ENCODE measurements around the gene REC8.

- peak in 3 of 7 experiments; percentile 29 to 31 (median 30) for TF ChIP-seq CTCF (IDR thresholded peaks at IDR 0.05)
- peak; percentile 88 to 98 (median 98) for TF ChIP-seq POLR2A (IDR thresholded peaks at IDR 0.05)
Measured at GRCh38 chr14:24212924-24213865, 41.3 kb downstream of the REC8 start, which contains the start of gene CHMP4A.
